DOHH2 (cell line): Measurements from ENCODE around the gene MVB12B.

Experiments
- H3F3A ChIP-seq: fragments of 200-600 bp; sonication (generic), shearing (Covaris generic); 2 replicates; pipeline ENCODE4 v1.6.0; 2016; ENCODE audit warnings: antibody characterized with exemption, mild to moderate bottlenecking; ENCODE audit not compliant: control insufficient read depth, insufficient read depth
- H3K27ac ChIP-seq: fragments of 200-600 bp; sonication (generic); 2 replicates; pipeline ENCODE4 v1.5.1; 2014; ENCODE audit warnings: low read depth, mild to moderate bottlenecking, low read length, moderate library complexity
- H3K27me3 ChIP-seq: fragments of 200-600 bp; sonication (generic); 2 replicates; pipeline ENCODE4 v1.6.1; 2014; ENCODE audit warnings: mild to moderate bottlenecking, low read length, mixed read lengths; ENCODE audit not compliant: control insufficient read depth
- H3K36me3 ChIP-seq: fragments of 200-600 bp; sonication (generic); 2 replicates; pipeline ENCODE4 v1.6.1; 2014; ENCODE audit warnings: mild to moderate bottlenecking, low read length, moderate library complexity, mixed read lengths; ENCODE audit not compliant: control insufficient read depth
- H3K4me1 ChIP-seq: fragments of 200-600 bp; sonication (generic); 2 replicates; pipeline ENCODE4 v1.6.1; 2014; ENCODE audit warnings: mild to moderate bottlenecking, low read length, mixed read lengths; ENCODE audit not compliant: control insufficient read depth
- H3K4me2 ChIP-seq: fragments of 200-600 bp; sonication (generic); 2 replicates; pipeline ENCODE4 v1.6.0; 2014; ENCODE audit warnings: mild to moderate bottlenecking, low read length, moderate library complexity
- H3K4me3 ChIP-seq: fragments of 200-600 bp; sonication (generic); 2 replicates; pipeline ENCODE4 v1.5.1; 2014; ENCODE audit warnings: mild to moderate bottlenecking, low read length, mixed read lengths
- H3K79me2 ChIP-seq: fragments of 200-600 bp; sonication (generic); 2 replicates; pipeline ENCODE4 v1.6.1; 2014; ENCODE audit warnings: mild to moderate bottlenecking, low read length, mixed read lengths; ENCODE audit not compliant: control insufficient read depth
- H3K9me2 ChIP-seq: fragments of 200-600 bp; sonication (generic); replicated peaks from 2 replicates; pipeline ENCODE4 v1.6.1; 2014; ENCODE audit warnings: mild to moderate bottlenecking, low read length, mixed read lengths; ENCODE audit not compliant: control insufficient read depth
- H3K9me3 ChIP-seq: fragments of 200-600 bp; sonication (generic); 2 replicates; pipeline ENCODE4 v1.6.1; 2014; ENCODE audit warnings: antibody characterized with exemption, low read length, mixed read lengths; ENCODE audit not compliant: control insufficient read depth, insufficient read depth
- H4K20me1 ChIP-seq: fragments of 200-600 bp; sonication (generic); 2 replicates; pipeline ENCODE4 v1.6.0; 2014; ENCODE audit warnings: low read depth, mild to moderate bottlenecking, antibody characterized with exemption, low read length, moderate library complexity; ENCODE audit not compliant: control insufficient read depth, insufficient read depth
- EZH2phosphoT487 ChIP-seq: fragments of 200-600 bp; sonication (generic); IDR thresholded peaks from 2 replicates; pipeline ENCODE4 v1.6.1; 2017; ENCODE audit warnings: borderline replicate concordance, mild to moderate bottlenecking, antibody characterized with exemption, low read length, moderate library complexity, mixed read lengths
- TF ChIP-seq, protein P1 (sequence below): fragments of 200-600 bp; sonication (generic); IDR thresholded peaks from one replicate; pipeline ENCODE4 v1.5.1; 2014; ENCODE audit warnings: antibody characterized with exemption, mild to moderate bottlenecking, low read depth, low read length; ENCODE audit not compliant: poor library complexity, severe bottlenecking

MVB12B gene

DNA sequence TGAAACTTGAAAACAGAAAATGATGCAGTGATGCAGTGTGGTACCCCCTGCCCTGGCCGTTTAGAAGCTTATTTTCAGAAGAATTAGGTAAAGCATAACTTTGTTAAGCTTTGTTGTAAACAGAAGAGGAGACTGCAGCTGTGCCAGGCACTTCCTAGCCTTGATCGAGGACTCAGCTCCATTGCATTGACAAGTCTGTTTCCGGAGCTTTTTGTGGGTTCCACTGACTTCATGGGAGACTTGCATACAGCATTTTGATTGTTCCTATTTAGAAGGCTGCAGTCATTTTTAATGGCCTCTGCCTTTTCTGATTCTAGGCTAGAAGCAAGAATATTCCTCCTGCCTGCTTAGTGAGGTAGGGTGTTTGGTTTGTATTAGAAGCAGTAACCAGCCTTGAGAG lies 12.3 kb downstream of the MVB12B start:
- Histone ChIP-seq H3K79me2 (no peaks in the 10 kb centered on the region), H3K4me1 (no peaks in the 10 kb centered on the region), H3K4me3 (no peak overlapping the region)

DNA sequence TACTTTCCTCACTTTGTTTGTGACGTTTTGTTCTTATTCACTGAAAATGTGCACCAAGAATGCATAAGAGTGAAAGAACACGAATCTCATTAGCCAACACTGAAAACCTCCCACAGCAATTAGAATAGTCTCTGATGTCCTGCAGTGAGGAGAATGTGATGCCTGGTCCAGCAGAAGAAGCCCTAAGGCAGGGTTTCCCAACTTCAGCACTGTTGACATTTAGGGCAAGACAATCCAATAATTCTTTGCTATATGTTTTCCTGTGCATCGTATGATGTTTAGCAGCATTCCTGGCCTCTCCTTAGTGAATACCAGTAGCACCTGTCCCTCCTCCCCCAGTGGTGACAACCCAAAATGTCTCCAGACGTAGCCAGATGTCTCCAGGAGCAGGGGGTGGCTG lies 14.8 kb downstream of the MVB12B start:
- TF ChIP-seq, protein P1, sequence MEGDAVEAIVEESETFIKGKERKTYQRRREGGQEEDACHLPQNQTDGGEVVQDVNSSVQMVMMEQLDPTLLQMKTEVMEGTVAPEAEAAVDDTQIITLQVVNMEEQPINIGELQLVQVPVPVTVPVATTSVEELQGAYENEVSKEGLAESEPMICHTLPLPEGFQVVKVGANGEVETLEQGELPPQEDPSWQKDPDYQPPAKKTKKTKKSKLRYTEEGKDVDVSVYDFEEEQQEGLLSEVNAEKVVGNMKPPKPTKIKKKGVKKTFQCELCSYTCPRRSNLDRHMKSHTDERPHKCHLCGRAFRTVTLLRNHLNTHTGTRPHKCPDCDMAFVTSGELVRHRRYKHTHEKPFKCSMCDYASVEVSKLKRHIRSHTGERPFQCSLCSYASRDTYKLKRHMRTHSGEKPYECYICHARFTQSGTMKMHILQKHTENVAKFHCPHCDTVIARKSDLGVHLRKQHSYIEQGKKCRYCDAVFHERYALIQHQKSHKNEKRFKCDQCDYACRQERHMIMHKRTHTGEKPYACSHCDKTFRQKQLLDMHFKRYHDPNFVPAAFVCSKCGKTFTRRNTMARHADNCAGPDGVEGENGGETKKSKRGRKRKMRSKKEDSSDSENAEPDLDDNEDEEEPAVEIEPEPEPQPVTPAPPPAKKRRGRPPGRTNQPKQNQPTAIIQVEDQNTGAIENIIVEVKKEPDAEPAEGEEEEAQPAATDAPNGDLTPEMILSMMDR = no peak
- TF ChIP-seq EZH2phosphoT487 = no peak
- Histone ChIP-seq H3K27ac (no peak overlapping the region), H3K4me2 (no peak overlapping the region), H3K4me3 (no peak overlapping the region), H3K27me3 (peaks cover 18% of the 10 kb centered on the region), H3F3A (no peaks in the 10 kb centered on the region), H4K20me1 (no peaks in the 10 kb centered on the region), H3K9me2 (no peaks in the 10 kb centered on the region), H3K79me2 (no peaks in the 10 kb centered on the region), H3K9me3 (no peaks in the 10 kb centered on the region), H3K36me3 (no peaks in the 10 kb centered on the region), H3K4me1 (no peaks in the 10 kb centered on the region)

More for the DNA sequence above, 12.3 kb downstream of the MVB12B start:
- Histone ChIP-seq H3K9me2 (no peaks in the 10 kb centered on the region), H3F3A (no peaks in the 10 kb centered on the region), H3K27ac (no peak overlapping the region), H4K20me1 (no peaks in the 10 kb centered on the region), H3K9me3 (no peaks in the 10 kb centered on the region), H3K36me3 (no peaks in the 10 kb centered on the region), H3K4me2 (no peak overlapping the region), H3K27me3 (peaks cover 8% of the 10 kb centered on the region; the same call in 1 of the 2 replicates)
- TF ChIP-seq, protein P1 = no peak
- TF ChIP-seq EZH2phosphoT487 = no peak

GRCh38 chr9:126341902-126342301 lies 15.3 kb downstream of the MVB12B start:
- Histone ChIP-seq H3K27me3 (peaks cover 22% of the 10 kb centered on the region), H3K79me2 (no peaks in the 10 kb centered on the region), H3K4me2 (no peak overlapping the region), H3F3A (no peaks in the 10 kb centered on the region), H3K4me1 (no peaks in the 10 kb centered on the region), H3K9me3 (no peaks in the 10 kb centered on the region), H3K36me3 (no peaks in the 10 kb centered on the region), H3K9me2 (no peaks in the 10 kb centered on the region), H3K27ac (no peak overlapping the region), H3K4me3 (no peak overlapping the region), H4K20me1 (no peaks in the 10 kb centered on the region)
- TF ChIP-seq EZH2phosphoT487 = no peak
- TF ChIP-seq, protein P1 = no peak
